ENCODE results near the gene P2RX7.
"Not testable (repeated sequence)": the region's sequence is repeated elsewhere in the genome, so short reads cannot be mapped to it uniquely, and the experiment has no call there.

The P2RX7 gene

DNA sequence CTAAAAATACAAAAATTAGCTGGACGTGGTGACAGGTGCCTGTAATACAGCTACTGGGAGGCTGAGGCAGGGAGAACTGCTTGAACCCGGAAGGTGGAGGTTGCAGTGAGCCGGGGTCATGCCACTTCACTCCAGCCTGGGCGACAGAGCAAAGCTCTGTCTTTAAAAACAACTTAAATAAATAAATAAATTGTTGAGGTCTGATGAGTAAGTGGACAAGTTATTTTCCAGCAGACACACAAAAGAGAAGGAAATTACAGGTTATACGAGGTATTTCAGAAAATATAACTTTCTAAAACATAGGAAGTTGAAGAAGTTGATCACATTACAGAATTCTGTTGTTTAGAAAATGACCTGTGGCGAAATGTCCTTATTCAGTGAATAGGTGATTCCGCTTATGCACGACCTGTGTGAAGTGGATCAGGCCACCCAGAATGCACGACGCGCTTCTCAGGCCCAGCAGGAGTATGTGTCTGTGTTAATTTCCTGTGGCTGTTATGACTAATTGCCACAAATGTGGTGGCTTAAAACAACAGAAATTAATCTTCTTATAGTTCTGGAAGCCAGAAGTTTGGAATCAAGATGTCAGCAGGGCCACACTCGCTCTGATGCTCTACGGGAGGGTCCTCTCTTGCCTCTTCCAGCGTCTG lies 38.1 kb downstream of the P2RX7 start:
- DNase-seq (ENCODE audit: low spot score): no peak

DNA sequence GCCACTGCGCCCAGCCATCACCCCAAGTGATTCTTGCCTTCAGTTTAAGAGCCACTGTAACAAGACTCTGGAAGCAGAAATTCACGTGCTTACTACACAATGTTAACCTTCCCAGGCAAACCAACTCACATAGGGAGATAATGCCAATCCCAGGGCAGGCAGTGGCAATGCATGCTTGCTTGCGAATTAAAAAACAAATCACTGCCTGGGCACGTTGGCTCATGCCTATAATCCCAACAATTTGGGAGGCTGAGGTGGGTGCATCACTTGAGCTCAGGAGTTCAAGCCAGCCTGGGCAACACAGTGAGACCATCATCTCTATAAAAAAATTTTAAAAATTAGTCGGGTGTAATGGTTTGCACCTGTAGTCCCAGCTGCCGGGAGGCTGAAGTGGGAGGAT lies 39.5 kb downstream of the P2RX7 start:
- no peak for DNase-seq (ENCODE audit: low spot score)

DNA sequence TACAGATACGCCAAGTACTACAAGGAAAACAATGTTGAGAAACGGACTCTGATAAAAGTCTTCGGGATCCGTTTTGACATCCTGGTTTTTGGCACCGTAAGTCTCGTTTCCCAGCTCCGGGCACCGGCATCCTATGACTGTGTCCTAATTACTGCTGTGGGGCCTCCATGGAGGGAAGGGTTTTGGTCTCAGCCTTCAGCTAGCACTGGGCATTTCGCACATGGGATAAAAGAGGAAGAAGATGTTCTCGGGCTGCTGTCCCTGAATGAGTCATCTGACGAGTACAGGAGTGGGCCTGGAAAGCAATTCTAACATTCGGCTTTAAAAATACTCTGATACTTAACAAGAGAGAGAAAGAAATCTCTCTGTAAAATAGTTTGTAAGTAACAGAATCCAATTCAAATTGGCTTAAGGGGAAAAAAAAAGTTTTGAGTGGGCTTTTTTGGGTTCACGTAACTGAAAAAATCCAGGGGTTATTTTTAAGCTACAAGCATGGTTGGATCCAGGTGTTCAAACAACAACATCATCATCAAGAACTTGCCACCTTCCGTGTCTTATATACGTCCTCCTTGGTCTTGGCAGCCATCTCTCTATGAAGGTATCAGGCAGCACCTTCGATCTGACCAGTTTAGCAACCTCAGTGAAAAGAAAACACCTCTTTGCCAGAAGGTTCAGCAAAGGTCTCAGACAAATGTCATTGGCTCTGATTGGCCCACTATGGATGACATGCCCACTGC lies 42.9 kb downstream of the P2RX7 start:
- DNase-seq (ENCODE audit: low spot score): no peak

DNA sequence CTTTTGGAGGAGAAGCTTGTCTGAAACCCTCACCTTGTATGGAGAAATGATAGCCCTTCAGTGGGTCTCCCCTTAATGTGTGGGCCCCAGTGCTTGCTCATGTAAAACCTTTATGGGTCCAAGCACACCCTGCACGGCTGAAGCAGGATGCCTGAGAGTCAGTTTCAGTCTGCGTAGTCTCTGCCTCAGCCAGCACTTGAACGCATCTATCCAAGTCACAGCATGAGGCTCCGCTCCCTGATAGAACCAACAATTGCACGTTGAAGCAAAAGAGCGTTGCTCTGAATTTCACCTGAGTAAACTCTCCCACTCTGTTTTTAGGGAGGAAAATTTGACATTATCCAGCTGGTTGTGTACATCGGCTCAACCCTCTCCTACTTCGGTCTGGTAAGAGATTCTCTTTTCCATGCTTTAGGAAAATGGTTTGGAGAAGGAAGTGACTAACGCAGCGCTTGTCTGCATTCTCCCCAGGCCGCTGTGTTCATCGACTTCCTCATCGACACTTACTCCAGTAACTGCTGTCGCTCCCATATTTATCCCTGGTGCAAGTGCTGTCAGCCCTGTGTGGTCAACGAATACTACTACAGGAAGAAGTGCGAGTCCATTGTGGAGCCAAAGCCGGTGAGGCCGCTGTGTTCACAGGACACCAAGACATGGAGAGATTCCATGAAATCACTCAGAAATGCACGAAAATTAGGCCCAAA lies 44.3 kb downstream of the P2RX7 start:
- no peak for DNase-seq (ENCODE audit: low spot score)

DNA sequence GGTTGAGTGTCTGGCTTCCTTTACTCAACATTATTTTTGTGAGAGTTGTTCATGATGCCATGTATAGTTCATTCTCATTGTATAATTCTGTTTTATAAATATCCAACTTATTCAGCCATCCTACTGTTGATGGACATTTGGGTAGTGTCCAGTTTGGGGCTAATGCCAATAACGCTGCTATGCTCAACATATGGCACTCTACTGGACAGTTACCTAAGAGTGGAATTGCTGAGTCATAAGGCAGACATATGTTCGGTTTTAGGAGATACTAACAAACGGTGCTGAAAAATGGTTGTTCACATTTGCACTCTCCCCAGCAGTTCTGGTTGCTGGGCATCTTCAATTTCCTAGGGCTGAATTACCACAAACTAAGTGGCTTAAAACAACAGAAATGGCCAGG lies 48.5 kb downstream of the P2RX7 start:
- no peak for DNase-seq (ENCODE audit: low spot score)

DNA sequence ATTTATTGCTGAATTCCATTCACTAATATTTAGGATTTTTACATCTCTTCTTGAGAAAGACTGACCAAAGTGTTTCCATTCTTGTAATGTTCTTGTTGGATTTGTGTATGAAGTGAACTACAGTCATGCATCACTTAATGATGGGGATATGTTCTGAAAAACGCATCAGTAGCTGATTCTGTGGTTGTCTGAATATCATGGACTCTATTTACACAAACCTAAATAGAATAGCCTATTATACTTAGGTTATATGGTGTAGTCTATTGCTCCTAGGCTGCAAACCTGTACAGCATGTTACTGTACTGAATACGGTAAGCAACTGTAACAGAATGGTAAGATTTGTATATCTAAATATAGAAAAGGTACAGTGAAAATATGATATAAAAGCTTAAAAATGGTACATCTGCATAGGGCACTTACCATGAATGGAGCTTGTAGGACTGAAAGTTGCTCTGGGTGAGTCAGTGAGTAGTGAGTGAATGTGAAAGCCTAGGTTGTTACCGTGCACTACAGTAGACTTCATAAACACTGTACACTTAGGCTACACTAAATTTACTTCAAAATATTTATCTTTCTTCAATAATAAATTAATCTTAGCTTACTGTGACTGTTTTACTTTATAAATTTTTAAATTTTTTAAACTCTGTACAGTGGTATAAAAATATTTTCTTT lies 49.7 kb downstream of the P2RX7 start:
- DNase-seq (ENCODE audit: low spot score): no peak

DNA sequence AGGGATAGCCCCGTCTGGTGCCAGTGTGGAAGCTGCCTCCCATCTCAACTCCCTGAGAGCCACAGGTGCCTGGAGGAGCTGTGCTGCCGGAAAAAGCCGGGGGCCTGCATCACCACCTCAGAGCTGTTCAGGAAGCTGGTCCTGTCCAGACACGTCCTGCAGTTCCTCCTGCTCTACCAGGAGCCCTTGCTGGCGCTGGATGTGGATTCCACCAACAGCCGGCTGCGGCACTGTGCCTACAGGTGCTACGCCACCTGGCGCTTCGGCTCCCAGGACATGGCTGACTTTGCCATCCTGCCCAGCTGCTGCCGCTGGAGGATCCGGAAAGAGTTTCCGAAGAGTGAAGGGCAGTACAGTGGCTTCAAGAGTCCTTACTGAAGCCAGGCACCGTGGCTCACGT lies 51.7 kb downstream of the P2RX7 start:
- no peak for DNase-seq (ENCODE audit: low spot score)

DNA sequence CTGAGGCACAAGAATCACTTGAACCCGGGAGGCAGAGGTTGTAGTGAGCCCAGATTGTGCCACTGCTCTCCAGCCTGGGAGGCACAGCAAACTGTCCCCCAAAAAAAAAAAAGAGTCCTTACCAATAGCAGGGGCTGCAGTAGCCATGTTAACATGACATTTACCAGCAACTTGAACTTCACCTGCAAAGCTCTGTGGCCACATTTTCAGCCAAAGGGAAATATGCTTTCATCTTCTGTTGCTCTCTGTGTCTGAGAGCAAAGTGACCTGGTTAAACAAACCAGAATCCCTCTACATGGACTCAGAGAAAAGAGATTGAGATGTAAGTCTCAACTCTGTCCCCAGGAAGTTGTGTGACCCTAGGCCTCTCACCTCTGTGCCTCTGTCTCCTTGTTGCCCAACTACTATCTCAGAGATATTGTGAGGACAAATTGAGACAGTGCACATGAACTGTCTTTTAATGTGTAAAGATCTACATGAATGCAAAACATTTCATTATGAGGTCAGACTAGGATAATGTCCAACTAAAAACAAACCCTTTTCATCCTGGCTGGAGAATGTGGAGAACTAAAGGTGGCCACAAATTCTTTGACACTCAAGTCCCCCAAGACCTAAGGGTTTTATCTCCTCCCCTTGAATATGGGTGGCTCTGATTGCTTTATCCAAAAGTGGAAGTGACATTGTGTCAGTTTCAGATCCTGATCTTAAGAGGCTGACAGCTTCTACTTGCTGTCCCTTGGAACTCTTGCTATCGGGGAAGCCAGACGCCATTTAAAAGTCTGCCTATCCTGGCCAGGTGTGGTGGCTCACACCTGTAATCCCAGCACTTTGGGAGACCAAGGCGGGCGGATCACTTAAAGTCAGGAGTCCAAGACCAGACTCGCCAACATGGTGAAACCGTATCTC lies 52.6 kb downstream of the P2RX7 start:
- DNase-seq (ENCODE audit: low spot score): no peak

DNA sequence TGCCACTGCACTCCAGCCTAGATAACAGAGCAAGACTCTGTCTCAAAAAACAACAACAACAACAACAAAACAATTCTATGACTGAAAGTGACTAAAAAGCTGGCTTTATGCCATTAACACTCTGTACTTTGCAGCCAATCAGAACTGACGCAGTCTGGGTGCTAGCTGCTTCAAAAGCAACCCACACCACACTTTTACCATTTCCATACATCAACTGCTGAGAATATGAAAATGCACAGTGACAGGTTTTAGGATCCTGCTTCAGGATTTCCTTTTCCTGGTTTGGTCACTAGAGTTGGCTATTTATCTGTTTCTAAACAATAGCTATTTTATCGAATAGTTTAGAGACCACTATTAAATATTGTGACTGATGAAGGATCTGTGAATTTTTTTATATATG lies 54.1 kb downstream of the P2RX7 start:
- DNase-seq (ENCODE audit: low spot score): no peak

DNA sequence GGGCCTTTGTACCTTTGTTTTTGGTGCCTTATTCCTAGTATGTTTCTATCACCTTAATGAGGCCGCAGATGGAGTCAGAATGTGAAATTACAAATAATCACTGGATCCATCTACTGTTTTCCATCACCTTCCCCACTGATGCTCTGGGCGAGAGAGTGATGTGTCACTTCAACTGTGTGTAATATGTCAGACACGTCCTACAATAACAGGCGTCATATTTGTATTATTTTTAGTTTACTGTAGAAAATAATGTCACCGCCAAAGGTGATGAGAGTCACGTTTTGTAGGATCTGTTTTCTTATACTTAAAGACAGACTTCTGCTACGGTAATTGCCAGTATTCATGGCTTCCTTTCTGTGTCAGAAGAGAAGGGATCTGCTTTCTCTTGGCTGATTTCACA lies 54.8 kb downstream of the P2RX7 start:
- no peak for DNase-seq (ENCODE audit: low spot score)

DNA sequence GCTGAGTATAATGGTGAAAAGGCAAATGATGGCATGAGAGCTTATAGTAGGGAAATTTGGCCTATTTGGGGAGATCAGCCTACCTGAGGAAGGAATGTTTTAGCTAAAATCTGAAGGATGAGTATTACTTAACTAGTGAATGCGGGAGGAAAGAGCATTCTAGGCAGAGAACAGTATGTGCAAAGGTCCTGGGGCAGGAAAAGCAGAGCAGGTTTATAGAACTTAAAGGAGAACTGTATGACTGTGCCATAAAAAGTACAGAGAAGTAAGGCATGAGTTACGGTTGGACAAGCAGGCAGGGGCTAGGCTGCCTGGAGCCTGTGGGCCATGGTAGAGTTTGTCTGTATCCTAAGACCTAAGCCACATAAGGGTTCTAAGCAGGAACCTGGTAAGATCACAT lies 55.6 kb downstream of the P2RX7 start:
- DNase-seq (ENCODE audit: low spot score): no peak

DNA sequence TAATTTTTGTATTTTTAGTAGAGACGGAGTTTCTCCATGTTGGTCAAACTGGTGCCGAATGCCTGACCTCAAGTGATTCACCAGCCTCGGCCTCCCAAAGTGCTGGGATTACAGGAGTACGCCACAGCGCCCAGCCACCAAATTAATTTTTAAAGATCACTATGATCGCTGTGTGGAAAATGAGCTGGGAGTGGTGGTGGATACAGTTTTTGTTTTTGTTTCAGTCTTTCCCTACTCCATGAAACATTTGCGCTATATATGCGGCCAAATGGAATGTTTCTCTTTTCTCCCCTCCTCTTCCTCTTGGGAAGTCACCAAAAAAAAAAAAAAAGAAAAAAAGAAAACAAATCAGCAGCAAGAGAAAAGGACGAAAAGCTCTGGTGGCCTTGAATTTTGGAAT lies 56.5 kb downstream of the P2RX7 start:
- DNase-seq (ENCODE audit: low spot score): no peak

DNA sequence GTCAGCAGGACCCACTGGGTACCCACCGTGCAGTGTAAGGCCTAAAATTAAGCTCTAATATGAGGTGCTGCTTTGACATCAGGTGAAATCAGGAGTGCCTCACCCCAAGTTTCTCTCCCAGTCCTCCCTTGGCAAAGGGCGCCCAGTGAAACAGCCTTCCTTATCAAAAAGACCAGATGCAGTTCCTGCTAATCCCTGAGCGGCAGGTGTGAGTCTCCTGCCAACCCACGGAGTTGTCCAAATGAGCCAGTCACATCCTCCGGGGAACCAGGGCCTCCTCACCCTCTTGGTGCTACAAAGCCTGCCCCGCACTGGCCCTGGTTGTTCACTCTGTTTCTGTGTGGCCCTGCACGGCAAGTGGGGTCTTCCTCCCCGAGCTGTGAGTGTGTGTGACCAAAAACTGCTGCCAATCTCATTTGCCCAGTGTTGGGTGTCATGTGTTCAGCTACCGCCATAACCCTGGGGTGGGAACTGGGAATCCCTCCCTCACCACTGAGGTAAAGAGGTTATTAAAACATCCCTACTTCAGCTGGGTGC lies 57.0 kb downstream of the P2RX7 start:
- no peak for DNase-seq (ENCODE audit: low spot score)

DNA sequence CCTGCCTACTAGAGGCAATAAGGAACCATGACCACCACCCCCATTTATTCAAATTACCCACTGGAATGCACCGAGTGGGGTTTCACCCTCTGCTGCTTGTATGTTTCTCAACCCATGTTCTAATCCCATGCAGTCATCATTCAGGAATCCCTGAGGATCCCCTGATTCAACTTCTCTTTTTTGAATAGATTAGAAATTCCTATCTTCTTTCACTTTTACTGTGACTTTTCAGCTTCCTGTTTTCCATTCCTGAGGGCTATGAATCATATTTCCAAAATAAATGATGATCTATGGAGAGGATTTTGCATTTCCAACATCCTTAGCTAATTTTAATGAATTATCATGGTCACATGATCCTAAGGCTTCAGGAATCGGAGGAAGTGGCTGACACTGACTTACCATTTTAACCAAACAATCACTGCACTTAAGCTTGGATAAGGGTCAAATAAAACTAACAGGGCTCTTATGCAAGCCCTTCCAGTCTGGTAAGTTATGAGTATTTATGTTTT lies 57.9 kb downstream of the P2RX7 start:
- DNase-seq (ENCODE audit: low spot score): peak; percentile 6

DNA sequence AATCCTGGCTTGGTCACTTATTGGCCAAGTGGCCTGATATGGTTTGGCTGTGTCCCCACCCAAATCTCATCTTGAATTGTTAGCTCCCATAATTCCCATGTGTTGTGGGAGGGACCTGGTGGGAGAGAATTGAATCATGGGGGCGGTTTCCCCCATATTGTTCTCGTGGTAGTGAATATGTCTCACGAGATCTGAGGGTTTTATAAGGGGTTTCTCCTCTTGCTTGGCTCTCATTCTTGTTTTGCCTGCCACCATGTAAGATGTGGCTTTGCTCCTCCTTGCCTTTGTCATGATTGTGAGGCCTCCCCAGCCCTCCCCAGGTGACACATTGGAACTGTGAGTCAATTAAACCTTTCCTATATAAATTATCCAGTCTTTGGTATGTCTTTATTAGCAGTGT lies 58.5 kb downstream of the P2RX7 start:
- no peak for DNase-seq (ENCODE audit: low spot score)

DNA sequence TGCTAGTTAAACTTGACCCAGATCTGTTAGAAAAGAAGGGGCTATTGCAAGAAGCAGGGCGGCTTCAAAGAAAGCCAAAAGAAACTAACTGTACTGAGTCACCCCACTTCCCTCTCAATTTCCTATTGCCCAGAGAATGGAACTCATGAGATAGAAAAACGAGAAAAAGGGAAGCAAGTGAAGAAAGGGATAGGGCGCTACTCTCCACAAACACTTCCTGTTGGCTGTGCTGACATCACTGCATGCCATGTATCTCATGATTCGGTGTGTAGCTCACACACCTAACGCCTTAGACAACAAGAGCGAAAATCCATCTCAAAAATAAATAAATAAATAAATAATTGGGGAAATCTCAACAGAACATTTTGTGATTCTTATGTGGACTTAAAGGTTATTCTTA lies 64.2 kb downstream of the P2RX7 start:
- DNase-seq (ENCODE audit: low spot score): no peak

DNA sequence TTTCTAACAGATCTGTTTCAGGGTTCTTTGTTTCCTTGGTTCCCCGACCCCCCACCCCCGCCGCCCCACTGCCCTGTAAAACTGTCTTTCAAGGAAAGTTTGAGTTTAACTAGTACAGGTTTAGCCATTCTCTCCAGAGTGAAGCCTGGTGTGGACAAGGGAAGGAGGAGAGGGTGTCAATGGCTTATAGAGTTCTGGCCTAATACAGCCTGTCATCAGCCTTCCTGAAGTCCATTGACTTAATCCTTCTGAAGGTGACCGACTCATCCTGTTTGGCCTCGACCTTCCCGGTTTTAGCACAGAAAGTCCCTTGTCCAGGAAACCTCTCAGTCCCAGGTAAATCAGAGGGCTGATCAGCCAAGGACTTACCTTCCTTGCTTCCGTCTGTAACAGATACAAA lies 66.3 kb downstream of the P2RX7 start:
- DNase-seq (ENCODE audit: low spot score): no peak

DNA sequence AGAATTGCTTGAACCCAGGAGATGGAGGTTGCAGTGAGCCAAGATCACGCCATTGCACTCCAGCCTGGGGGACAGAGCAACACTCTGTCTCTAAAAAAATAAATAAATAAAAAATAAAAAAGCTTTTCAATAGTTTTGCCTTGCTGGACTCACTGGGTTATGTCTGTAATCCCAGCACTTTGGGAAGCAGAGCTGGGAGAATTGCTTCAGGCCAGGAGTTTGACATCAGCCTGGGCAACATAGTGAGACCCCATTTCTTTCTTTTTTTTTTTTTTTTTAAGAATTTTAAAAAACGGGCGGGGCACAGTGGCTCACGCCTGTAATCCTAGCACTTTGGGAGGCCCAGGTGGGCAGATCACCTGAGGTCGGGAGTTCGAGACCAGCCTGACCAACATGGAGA lies 68.5 kb downstream of the P2RX7 start:
- DNase-seq (ENCODE audit: low spot score): not testable (repeated sequence)

DNA sequence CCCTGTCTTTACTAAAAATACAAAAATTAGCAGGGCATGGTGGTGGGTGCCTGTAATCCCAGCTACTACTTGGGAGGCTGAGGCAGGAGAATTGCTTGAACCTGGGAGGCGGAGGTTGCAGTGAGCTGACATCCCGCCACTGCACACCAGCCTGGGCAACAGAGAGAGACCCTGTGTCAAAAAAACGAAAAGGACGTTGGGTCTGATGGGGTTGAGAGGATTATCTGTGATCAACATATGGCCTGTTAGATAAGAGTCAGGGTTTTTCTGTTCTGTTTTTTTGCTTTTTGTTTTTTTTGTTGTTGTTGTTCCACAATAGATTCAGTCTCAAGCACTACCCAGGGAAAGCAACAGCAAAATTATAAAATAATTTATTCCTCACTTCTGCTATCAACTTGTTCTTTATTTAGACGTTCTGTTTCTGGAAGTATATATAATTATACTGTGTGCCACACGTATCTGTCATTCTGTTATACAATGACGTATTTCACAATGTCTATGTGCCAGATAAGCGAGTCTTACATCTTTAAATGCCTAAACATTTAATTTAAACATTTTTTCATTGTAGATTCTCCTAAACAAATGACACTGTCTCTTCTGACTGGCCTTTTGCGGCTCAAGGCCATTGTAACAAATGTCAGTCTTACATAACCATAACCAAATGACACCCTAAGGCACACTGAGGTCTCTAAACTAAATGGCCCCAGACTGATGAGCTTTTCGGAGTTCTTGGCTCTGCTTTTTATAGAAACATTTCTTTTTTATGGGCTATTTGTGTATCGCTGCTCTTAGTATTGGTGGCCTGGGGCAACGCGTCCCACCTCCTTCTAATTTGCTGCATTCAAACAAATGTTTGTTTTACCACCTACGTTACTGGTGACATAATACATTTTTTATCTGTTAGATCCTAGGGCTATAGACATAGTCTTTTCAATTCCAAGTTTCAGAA lies 70.0 kb downstream of the P2RX7 start:
- no peak for DNase-seq (ENCODE audit: low spot score)

DNA sequence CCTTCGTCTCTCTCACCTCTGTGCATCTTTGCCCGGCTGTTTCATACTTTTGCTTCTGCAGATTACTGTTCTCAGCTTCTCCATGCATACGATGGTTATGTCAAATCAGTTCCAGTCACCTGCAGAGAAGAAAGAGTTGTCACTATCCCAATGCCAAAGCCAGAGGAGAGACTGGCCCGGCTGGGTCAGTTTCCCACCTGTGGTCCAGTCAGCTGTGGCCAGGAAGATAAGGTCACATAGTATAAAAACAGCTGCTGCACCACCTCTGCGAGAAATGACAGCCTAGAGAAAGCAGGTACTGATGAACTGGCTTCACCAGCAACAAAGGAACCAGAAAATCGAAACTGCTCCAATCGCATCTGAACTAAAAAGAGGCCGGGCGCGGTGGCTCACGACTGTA lies 70.8 kb downstream of the P2RX7 start:
- no peak for DNase-seq (ENCODE audit: low spot score)
